ENCODE results near the gene C10orf67.

DNA sequence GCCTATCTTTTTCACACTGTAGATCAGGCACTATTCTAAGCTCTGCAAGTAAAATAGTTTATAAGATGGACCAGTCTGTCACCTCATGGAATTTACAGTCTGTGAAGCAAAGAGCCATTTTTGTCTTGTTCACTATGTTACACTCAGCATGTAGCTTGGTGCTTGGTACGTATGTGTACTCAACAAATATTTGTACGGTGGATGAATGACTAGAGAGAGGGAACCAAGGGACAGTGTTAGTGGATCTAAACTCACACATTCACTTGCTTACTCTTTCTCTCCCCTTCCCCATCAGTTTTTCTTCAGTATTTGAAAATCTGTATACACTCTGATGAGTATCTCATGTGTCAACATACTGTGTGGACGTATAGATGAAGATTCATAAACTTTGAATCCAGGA lies 106.6 kb downstream of the C10orf67 start:
- TF ChIP-seq, protein P1, sequence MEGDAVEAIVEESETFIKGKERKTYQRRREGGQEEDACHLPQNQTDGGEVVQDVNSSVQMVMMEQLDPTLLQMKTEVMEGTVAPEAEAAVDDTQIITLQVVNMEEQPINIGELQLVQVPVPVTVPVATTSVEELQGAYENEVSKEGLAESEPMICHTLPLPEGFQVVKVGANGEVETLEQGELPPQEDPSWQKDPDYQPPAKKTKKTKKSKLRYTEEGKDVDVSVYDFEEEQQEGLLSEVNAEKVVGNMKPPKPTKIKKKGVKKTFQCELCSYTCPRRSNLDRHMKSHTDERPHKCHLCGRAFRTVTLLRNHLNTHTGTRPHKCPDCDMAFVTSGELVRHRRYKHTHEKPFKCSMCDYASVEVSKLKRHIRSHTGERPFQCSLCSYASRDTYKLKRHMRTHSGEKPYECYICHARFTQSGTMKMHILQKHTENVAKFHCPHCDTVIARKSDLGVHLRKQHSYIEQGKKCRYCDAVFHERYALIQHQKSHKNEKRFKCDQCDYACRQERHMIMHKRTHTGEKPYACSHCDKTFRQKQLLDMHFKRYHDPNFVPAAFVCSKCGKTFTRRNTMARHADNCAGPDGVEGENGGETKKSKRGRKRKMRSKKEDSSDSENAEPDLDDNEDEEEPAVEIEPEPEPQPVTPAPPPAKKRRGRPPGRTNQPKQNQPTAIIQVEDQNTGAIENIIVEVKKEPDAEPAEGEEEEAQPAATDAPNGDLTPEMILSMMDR (IDR thresholded peaks at IDR 0.05): no peak
- no peak for TF ChIP-seq POLR2A (IDR thresholded peaks at IDR 0.05)
